ENCODE data around the gene PCLAF. TPM values are rescaled to one million over a fixed set of nuclear protein-coding genes. Genes with fewer than 3 reads are reported as not detected.

The PCLAF gene
- total and polyA plus RNA-seq, 2 of the 13 experiments (the other 11 are each of a cell fraction or from before 2014, with no cell fraction given): 98.6 to 98.9 TPM

- peak; percentile 69 for TF ChIP-seq CREM (IDR thresholded peaks at IDR 0.05)
- TF ChIP-seq CREM (CRISPR knock-in tag; IDR thresholded peaks at IDR 0.05): no peak
- no peak; the same call in 1 of the 2 replicates for TF ChIP-seq MXD4 (CRISPR knock-in tag; IDR thresholded peaks at IDR 0.05)
- TF ChIP-seq RXRA (CRISPR knock-in tag; IDR thresholded peaks at IDR 0.05): no peak
- no peak for TF ChIP-seq ZNF776 (CRISPR knock-in tag; IDR thresholded peaks at IDR 0.05)
- no peak for TF ChIP-seq SYNCRIP (IDR thresholded peaks at IDR 0.05; ENCODE audit: insufficient read depth, low read depth, low read length)
- no peak for TF ChIP-seq ZBTB21 (CRISPR knock-in tag; IDR thresholded peaks at IDR 0.05)
- peak; percentile 26; the same call in 1 of the 2 replicates for TF ChIP-seq THAP11 (CRISPR knock-in tag; IDR thresholded peaks at IDR 0.05)
- 0 out of 2 replicates have a peak, but pooled peaks have one; percentile 22 for TF ChIP-seq ZNF747 (CRISPR knock-in tag; IDR thresholded peaks at IDR 0.05; ENCODE audit: borderline replicate concordance)
- TF ChIP-seq RBFOX2 (IDR thresholded peaks at IDR 0.05; ENCODE audit: low read depth, low read length): peak; percentile 44
- TF ChIP-seq DBP (CRISPR knock-in tag; IDR thresholded peaks at IDR 0.05; ENCODE audit: not compliant biosample characterization): no peak
- TF ChIP-seq RCOR2 (CRISPR knock-in tag; IDR thresholded peaks at IDR 0.05): no peak
- no peak for TF ChIP-seq KLF9 (CRISPR knock-in tag; IDR thresholded peaks at IDR 0.05; ENCODE audit: low read depth)
- TF ChIP-seq SAFB2 (CRISPR knock-in tag; IDR thresholded peaks at IDR 0.05; ENCODE audit: borderline replicate concordance, low read depth): no peak
- TF ChIP-seq, protein P1, sequence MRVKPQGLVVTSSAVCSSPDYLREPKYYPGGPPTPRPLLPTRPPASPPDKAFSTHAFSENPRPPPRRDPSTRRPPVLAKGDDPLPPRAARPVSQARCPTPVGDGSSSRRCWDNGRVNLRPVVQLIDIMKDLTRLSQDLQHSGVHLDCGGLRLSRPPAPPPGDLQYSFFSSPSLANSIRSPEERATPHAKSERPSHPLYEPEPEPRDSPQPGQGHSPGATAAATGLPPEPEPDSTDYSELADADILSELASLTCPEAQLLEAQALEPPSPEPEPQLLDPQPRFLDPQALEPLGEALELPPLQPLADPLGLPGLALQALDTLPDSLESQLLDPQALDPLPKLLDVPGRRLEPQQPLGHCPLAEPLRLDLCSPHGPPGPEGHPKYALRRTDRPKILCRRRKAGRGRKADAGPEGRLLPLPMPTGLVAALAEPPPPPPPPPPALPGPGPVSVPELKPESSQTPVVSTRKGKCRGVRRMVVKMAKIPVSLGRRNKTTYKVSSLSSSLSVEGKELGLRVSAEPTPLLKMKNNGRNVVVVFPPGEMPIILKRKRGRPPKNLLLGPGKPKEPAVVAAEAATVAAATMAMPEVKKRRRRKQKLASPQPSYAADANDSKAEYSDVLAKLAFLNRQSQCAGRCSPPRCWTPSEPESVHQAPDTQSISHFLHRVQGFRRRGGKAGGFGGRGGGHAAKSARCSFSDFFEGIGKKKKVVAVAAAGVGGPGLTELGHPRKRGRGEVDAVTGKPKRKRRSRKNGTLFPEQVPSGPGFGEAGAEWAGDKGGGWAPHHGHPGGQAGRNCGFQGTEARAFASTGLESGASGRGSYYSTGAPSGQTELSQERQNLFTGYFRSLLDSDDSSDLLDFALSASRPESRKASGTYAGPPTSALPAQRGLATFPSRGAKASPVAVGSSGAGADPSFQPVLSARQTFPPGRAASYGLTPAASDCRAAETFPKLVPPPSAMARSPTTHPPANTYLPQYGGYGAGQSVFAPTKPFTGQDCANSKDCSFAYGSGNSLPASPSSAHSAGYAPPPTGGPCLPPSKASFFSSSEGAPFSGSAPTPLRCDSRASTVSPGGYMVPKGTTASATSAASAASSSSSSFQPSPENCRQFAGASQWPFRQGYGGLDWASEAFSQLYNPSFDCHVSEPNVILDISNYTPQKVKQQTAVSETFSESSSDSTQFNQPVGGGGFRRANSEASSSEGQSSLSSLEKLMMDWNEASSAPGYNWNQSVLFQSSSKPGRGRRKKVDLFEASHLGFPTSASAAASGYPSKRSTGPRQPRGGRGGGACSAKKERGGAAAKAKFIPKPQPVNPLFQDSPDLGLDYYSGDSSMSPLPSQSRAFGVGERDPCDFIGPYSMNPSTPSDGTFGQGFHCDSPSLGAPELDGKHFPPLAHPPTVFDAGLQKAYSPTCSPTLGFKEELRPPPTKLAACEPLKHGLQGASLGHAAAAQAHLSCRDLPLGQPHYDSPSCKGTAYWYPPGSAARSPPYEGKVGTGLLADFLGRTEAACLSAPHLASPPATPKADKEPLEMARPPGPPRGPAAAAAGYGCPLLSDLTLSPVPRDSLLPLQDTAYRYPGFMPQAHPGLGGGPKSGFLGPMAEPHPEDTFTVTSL (CRISPR knock-in tag; IDR thresholded peaks at IDR 0.05; ENCODE audit: borderline replicate concordance): peak; percentile 48; the same call in 1 of the 2 replicates
- peak; percentile 54 for TF ChIP-seq IKZF4 (CRISPR knock-in tag; IDR thresholded peaks at IDR 0.05; ENCODE audit: borderline replicate concordance, low read depth, not compliant biosample characterization)
- no peak for TF ChIP-seq NCOA2 (CRISPR knock-in tag; IDR thresholded peaks at IDR 0.05)
- no peak for TF ChIP-seq RELA (CRISPR knock-in tag; IDR thresholded peaks at IDR 0.05)
- peak; percentile 61; the same call in 1 of the 2 replicates for TF ChIP-seq ZNF256 (CRISPR knock-in tag; conservative IDR thresholded peaks at IDR 0.05)
- peak; percentile 79 for TF ChIP-seq BORCS8-MEF2B (CRISPR knock-in tag; IDR thresholded peaks at IDR 0.05)
- no peak; the same call in 1 of the 2 replicates for TF ChIP-seq HOXA9 (CRISPR knock-in tag; IDR thresholded peaks at IDR 0.05; ENCODE audit: borderline replicate concordance)
- no peak for TF ChIP-seq CBX5 (CRISPR knock-in tag; IDR thresholded peaks at IDR 0.05; ENCODE audit: borderline replicate concordance)
- no peak for TF ChIP-seq NCOR1 (IDR thresholded peaks at IDR 0.05; ENCODE audit: borderline replicate concordance, low read length)
- no peak for TF ChIP-seq RBAK (CRISPR knock-in tag; IDR thresholded peaks at IDR 0.05)
- TF ChIP-seq ZNF30 (CRISPR knock-in tag; IDR thresholded peaks at IDR 0.05): 0 out of 2 replicates have a peak, but pooled peaks have one; percentile 49
- TF ChIP-seq ZNF138 (CRISPR knock-in tag; IDR thresholded peaks at IDR 0.05; ENCODE audit: low read depth): no peak
- TF ChIP-seq RFX1 (IDR thresholded peaks at IDR 0.05): no peak
Observed at GRCh38 chr15:64381000-64381751, at the start of gene PCLAF (continued).

Measured in HepG2 (cell line).